Spleen (tissue), 7 donors: ENCODE measurements around the gene OLIG3.

Experiments
- CTCF ChIP-seq, 11 experiments: fragments of 200-600 bp in 7 of 11; fragments of 450-650 bp in 4 of 11; sonication (generic) in 4 of 11; IDR thresholded peaks in 8 of 11; conservative IDR thresholded peaks in 3 of 11; 1 replicate in 7 of 11; 2 replicates in 4 of 11; pipeline versions ENCODE4 v1.4.0 to v1.8.0; 2016 to 2021; ENCODE audit warnings: antibody characterized with exemption in 11 of 11, inconsistent platforms in 4 of 11, mild to moderate bottlenecking in 1 of 11
- POLR2A ChIP-seq, 3 donors: fragments of 450-650 bp; IDR thresholded peaks; one replicate each; pipeline ENCODE4 v1.5.1; 2017; ENCODE audit warnings: antibody characterized with exemption in 3 of 3, mild to moderate bottlenecking in 1 of 3
- POLR2AphosphoS5 ChIP-seq, 3 donors: sonication (generic); formaldehyde crosslinking; IDR thresholded peaks; one replicate each; pipeline ENCODE4 v1.5.1; 2017; ENCODE audit warnings: antibody characterized with exemption in 3 of 3
- donor health status: DM: no; HTN: no; CAD: no; lungs with moderate emphysema.
- donor health status: DM: no; HTN: no; CAD: no.
- donor health status: DM: no; HTN: no; CAD: no.

- TF ChIP-seq CTCF (IDR thresholded peaks at IDR 0.05 in 8 of 11, conservative IDR thresholded peaks at IDR 0.05 in 3 of 11) (no peak), POLR2A (IDR thresholded peaks at IDR 0.05) (no peak), POLR2AphosphoS5 (IDR thresholded peaks at IDR 0.05) (no peak)
Measured at GRCh38 chr6:137494988-137495702, 951 bp upstream of the OLIG3 start.
